ENCODE results near the gene KDELR3. TPM values are rescaled to one million over a fixed set of nuclear protein-coding genes. Genes with fewer than 3 reads are reported as not detected.

KDELR3 gene
- total and polyA plus RNA-seq, 10 donors: 1.00 to 4.9 (median 2.9) TPM

DNA sequence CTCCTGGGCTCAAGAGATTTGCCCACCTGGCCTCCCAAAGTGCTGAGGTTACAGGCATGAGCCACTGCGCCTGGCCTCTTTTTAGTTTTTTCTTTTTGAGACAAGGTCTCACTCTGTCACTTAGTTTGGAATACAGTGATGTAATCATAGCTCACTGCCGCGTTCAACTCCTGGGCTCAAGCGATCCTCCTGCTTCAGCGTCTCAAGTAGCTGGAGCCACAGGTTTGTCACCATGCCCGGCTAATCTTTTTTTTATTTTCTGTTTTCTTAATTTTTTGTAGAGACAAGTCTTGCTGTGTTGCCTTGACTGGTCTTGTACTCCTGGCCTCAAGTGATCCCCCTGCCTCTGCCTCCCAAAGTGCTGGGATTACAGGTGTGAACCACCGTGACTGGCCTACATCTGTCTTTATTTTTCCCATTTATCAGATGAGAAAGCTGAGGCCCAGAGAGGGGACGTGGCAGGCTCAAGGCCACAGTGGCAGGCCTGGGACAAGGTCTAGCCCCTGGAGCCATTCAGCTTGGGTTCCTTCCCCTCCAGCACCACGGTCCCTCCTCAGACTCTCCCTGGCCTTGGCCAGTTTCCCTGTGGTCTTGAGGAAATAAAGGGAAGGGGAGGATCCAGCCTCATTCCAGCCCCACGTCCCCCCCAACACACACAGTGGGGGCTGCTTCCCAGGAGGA, 2.8 kb upstream of the KDELR3 start:
- peaks cover 0 to 93% (median 39%) of the 10 kb centered on the region in 7 donors for H3K27me3 ChIP-seq (replicated peaks in 1 of 7)
- intact Hi-C loops (cut with DNase I; ENCODE audit: low total_unique reads): no loop called here

DNA sequence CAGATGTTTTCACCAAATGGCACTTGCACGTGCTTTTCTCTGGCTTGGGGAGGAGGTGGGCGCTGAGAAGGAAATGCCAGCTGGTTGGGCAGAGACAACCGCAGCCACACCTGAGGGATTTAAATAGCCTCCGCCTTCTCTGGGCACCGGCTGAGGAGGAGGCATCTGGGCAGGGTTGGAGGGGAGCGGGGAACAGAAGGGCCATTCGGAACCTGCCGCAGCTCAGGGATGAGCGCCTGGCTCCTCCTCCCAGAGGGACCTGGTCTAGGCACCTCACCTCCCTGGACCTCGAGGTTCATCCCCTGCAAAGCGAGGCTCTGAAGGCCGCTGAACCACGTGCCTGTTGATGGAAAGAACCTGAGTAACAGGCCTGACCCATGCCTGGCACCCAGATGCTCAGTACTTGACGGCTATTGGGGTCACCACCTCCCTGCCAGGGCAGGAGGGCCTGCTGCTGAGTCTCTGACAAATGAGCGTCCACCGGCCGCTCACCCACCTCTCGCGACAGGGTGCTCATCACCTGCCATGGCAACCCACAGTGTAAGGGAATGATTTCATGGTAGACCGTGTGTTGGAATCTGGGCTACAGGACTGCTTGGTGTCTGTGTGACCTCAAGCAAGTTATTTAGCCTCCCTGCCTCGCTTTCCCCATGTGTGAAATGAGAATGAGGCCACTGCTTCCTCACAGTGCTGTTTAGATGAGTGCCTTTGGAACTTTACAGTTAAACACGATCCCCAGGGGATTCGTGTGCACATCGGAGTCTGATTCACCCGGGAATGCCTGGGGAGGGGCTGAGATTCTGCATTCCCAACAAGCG, 2.0 kb upstream of the KDELR3 start:
- Histone ChIP-seq H3K4me1 (peaks cover 15 to 50% (median 36%) of the 10 kb centered on the region in 6 donors), H3K4me3 (no peak overlapping the region), H3K36me3 (no peaks in the 10 kb centered on the region), H3K27me3 (replicated peaks in 1 of 7) (peaks cover 0 to 86% (median 39%) of the 10 kb centered on the region in 7 donors), H3K9me3 (no peaks in the 10 kb centered on the region), H3K27ac (no peak overlapping the region)
- intact Hi-C loops (cut with DNase I; ENCODE audit: low total_unique reads): no loop called here
- WGBS, 5 donors: 69 to 88% (median 76%) methylated on average over 12 to 26 of the region's 26 CpGs
- peak; percentile 46 for DNase-seq
- TF ChIP-seq, protein P1, sequence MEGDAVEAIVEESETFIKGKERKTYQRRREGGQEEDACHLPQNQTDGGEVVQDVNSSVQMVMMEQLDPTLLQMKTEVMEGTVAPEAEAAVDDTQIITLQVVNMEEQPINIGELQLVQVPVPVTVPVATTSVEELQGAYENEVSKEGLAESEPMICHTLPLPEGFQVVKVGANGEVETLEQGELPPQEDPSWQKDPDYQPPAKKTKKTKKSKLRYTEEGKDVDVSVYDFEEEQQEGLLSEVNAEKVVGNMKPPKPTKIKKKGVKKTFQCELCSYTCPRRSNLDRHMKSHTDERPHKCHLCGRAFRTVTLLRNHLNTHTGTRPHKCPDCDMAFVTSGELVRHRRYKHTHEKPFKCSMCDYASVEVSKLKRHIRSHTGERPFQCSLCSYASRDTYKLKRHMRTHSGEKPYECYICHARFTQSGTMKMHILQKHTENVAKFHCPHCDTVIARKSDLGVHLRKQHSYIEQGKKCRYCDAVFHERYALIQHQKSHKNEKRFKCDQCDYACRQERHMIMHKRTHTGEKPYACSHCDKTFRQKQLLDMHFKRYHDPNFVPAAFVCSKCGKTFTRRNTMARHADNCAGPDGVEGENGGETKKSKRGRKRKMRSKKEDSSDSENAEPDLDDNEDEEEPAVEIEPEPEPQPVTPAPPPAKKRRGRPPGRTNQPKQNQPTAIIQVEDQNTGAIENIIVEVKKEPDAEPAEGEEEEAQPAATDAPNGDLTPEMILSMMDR (IDR thresholded peaks at IDR 0.05 in 8 of 11, conservative IDR thresholded peaks at IDR 0.05 in 3 of 11): no peak
- TF ChIP-seq POLR2AphosphoS5 (IDR thresholded peaks at IDR 0.05): no peak
- TF ChIP-seq POLR2A (IDR thresholded peaks at IDR 0.05): no peak

More for the DNA sequence above, 2.8 kb upstream of the KDELR3 start:
- no peaks in the 10 kb centered on the region for H3K9me3 ChIP-seq
- H3K4me3 ChIP-seq: no peak overlapping the region
- DNase-seq: peak; percentile 32
- H3K4me1 ChIP-seq: peaks cover 15 to 52% (median 36%) of the 10 kb centered on the region in 6 donors
- H3K27ac ChIP-seq: no peak overlapping the region
- H3K36me3 ChIP-seq: no peaks in the 10 kb centered on the region
- 75 to 86% (median 81%) methylated on average over 10 of the region's 10 CpGs for WGBS, 5 donors
- TF ChIP-seq, protein P1 (IDR thresholded peaks at IDR 0.05 in 8 of 11, conservative IDR thresholded peaks at IDR 0.05 in 3 of 11): no peak
- TF ChIP-seq POLR2AphosphoS5 (IDR thresholded peaks at IDR 0.05) (no peak), POLR2A (IDR thresholded peaks at IDR 0.05) (no peak)

DNA sequence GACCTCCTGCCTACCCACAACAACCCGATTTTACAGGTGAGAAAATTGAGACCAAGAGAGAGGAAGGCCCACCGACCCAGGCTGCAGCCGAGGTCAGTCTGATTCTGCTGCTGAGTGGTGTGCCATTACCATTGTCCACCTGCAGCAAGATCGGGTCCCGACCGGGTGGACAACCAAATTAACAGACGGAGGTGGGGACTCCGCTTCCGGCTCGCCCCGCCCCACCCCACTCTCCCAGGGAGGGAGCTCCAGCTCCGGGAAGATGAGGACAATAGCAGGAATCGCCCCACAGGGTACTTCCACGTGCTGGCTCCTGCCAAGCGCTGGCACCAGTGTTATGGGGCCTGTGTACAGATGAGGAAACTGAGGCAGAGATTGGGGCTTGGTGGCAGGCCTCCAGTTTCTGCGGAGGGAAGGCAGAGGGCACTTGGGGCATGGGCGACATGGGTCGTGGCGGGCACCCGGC, 425 bp upstream of the KDELR3 start:
- Histone ChIP-seq H3K4me3 (peak overlapping the region; percentile 22 to 70 (median 38)), H3K36me3 (no peaks in the 10 kb centered on the region), H3K9me3 (no peaks in the 10 kb centered on the region), H3K4me1 (peaks cover 7 to 34% (median 21%) of the 10 kb centered on the region in 6 donors), H3K27me3 (replicated peaks in 1 of 7) (peaks cover 0 to 70% (median 31%) of the 10 kb centered on the region in 7 donors), H3K27ac (peak overlapping the region in 2 of 8 donors; percentile 0 to 18)
- TF ChIP-seq, protein P1 (IDR thresholded peaks at IDR 0.05 in 8 of 11, conservative IDR thresholded peaks at IDR 0.05 in 3 of 11): no peak
- no peak for TF ChIP-seq POLR2AphosphoS5 (IDR thresholded peaks at IDR 0.05)
- TF ChIP-seq POLR2A (IDR thresholded peaks at IDR 0.05): no peak
- intact Hi-C loops (cut with DNase I; ENCODE audit: low total_unique reads): no loop called here
- DNase-seq: peak; percentile 56
- 15 to 26% (median 20%) methylated on average over 15 to 20 of the region's 20 CpGs for WGBS, 5 donors

All from spleen (tissue), 11 donors.